Right kidney (tissue), 9 donors: ENCODE results near the gene HOXC10.

Source experiments
- DNase-seq: peaks from one replicate; pipeline ENCODE4 v3.0.0-alpha.2; 2016
- long read RNA-seq, 8 donors: transcript quantifications; one replicate each; lab custom pipeline, GENCODE V29; 2026

Gene HOXC10
- long read RNA-seq, donor 1, transcript HOXC10-201 (2 exons, 1,936 nt) = major isoform, 17 of 34 reads
- long read RNA-seq, donor 1, transcript HOXC10-202 (2 exons, 887 nt) = minor isoform, 5 of 34 reads
- long read RNA-seq, donor 1, partial matches to known transcripts = 9 of 34 reads
- long read RNA-seq, donor 1, other reads (novel, unspliced or antisense) = 0 of 34 reads
- long read RNA-seq, donor 2, transcript HOXC10-201 (2 exons, 1,936 nt) = major isoform, 13 of 25 reads
- long read RNA-seq, donor 2, partial matches to known transcripts = 11 of 25 reads
- long read RNA-seq, donor 2, other reads (novel, unspliced or antisense) = 0 of 25 reads
- long read RNA-seq, donor 3, transcript HOXC10-201 (2 exons, 1,936 nt) = major isoform, 8 of 13 reads
- long read RNA-seq, donor 3, partial matches to known transcripts = 0 of 13 reads
- long read RNA-seq, donor 3, other reads (novel, unspliced or antisense) = 0 of 13 reads
- long read RNA-seq, donor 4, transcript HOXC10-201 (2 exons, 1,936 nt) = major isoform, 21 of 27 reads
- long read RNA-seq, donor 4, transcript HOXC10-203 (2 exons, 799 nt) = minor isoform, 5 of 27 reads
- long read RNA-seq, donor 4, partial matches to known transcripts = 0 of 27 reads
- long read RNA-seq, donor 4, other reads (novel, unspliced or antisense) = 0 of 27 reads
- long read RNA-seq, donor 5, transcript HOXC10-201 (2 exons, 1,936 nt) = major isoform, 21 of 22 reads
- long read RNA-seq, donor 5, partial matches to known transcripts = 0 of 22 reads
- long read RNA-seq, donor 5, other reads (novel, unspliced or antisense) = 0 of 22 reads
- long read RNA-seq, donor 6, transcript HOXC10-201 (2 exons, 1,936 nt) = major isoform, 12 of 17 reads
- long read RNA-seq, donor 6, partial matches to known transcripts = 0 of 17 reads
- long read RNA-seq, donor 6, other reads (novel, unspliced or antisense) = 0 of 17 reads
- long read RNA-seq, donor 7, transcript HOXC10-203 (2 exons, 799 nt) = minor isoform, 6 of 45 reads
- long read RNA-seq, donor 7, transcript HOXC10-201 (2 exons, 1,936 nt) = major isoform, 33 of 45 reads
- long read RNA-seq, donor 7, partial matches to known transcripts = 0 of 45 reads
- long read RNA-seq, donor 7, other reads (novel, unspliced or antisense) = 0 of 45 reads
- long read RNA-seq, donor 8, transcript HOXC10-203 (2 exons, 799 nt) = minor isoform, 6 of 43 reads
- long read RNA-seq, donor 8, transcript HOXC10-201 (2 exons, 1,936 nt) = major isoform, 32 of 43 reads
- long read RNA-seq, donor 8, partial matches to known transcripts = 0 of 43 reads
- long read RNA-seq, donor 8, other reads (novel, unspliced or antisense) = 0 of 43 reads

- DNase-seq = peak; percentile 87
Observed at GRCh38 chr12:53984901-53985691, at the start of gene HOXC10. Gene HOXC10, plus strand, starts transcription at chr12:53985146. Its CDS starts 114 bp downstream, at chr12:53985260.

- DNase-seq = peak; percentile 85
Observed at GRCh38 chr12:53935383-53936341, 49.3 kb upstream of the HOXC10 start.

DNA sequence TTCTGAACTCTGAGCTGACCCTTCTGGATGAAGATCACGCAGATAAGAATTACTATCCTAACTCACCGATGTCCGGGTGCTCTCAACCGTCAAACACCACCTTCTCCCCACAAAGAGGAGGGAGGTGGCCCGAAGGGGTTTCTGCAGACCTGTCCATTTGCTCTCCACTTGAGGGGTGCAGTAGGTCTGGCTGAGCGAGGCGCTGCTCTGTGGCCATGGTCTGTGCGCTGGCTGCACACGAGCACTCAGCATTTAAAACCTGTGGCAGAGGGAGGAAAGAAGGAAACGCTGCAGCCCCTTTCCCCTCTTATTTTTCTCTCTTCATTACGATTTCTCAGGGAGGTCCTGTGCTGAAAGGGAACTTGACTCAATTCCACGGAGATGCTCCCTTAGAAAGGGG, 47.8 kb upstream of the HOXC10 start:
- DNase-seq = peak; percentile 51

GRCh38 chr12:53937596-53938325, 47.2 kb upstream of the HOXC10 start:
- DNase-seq = no peak

DNA sequence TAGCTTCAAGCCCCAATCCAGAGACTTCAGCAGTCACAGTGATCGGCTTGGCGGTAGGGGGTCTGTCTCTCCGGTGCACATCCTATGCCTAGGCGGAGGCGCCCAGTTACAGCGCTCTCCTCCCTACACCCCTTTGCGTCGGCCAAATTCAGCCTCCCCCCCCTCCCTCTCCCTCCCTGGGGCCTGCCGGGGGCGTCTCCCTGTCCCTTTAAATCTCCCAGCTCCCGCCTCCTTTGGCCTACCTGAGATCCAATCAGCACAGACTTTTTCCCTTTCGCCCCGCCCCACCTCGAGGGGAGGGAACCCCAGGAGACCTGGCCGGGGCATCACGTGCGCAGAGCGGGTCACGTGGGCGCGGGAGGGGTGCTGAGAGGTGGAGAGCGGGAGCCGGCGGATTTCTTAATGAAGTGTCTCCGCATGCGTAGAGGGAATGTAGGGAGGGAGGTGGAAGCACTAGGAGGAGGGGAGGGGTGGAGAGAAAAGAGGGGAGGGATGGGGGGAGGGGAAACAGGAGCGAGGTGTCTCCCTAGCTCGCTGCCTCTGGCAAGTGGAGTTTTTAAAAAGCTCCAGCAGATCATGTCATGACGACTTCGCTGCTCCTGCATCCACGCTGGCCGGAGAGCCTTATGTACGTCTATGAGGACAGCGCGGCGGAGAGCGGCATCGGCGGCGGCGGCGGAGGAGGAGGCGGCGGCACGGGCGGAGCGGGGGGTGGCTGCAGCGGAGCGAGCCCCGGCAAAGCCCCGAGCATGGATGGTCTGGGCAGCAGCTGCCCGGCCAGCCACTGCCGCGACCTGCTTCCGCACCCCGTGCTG, 46.4 kb upstream of the HOXC10 start, which contains the start of gene HOXC13:
TSS of gene HOXC13 (plus strand) at position 506 of the 815 bp plus-strand sequence. CDS start at position 582, 76 bp downstream.
- DNase-seq = peak; percentile 75

DNA sequence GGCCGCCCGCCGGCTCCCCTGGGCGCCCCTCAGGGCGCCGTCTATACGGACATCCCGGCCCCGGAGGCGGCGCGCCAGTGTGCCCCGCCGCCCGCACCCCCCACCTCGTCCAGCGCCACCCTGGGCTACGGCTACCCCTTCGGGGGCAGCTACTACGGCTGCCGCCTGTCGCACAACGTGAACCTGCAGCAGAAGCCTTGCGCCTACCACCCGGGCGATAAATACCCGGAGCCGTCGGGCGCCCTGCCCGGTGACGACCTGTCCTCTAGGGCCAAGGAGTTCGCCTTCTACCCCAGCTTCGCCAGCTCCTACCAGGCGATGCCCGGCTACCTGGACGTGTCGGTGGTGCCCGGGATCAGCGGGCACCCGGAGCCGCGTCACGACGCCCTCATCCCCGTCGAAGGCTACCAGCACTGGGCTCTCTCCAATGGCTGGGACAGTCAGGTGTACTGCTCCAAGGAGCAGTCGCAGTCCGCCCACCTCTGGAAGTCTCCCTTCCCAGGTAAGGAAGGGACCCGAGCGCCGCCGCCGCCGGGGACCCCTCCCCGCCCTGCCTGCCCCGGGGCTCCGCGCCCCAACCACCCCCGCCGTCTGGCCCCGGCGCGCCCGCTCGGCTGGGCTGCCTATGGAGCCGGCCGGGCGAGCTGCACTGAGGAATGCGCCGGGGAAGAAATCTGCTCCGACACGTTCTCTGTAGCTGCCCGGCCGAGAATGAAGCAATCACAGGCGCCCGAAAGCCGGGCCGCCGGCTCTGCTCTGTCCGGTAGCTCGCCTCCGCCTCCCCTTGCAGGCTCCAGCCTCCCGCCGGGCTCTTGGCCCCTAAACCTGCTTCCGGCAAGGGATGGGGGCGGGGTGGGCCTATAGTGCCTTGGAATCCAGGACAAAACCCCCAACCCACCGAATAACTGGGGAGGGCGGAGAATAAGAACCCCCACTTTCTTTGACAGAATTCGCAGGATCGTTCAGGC, 45.5 kb upstream of the HOXC10 start:
- DNase-seq = peak; percentile 60

DNA sequence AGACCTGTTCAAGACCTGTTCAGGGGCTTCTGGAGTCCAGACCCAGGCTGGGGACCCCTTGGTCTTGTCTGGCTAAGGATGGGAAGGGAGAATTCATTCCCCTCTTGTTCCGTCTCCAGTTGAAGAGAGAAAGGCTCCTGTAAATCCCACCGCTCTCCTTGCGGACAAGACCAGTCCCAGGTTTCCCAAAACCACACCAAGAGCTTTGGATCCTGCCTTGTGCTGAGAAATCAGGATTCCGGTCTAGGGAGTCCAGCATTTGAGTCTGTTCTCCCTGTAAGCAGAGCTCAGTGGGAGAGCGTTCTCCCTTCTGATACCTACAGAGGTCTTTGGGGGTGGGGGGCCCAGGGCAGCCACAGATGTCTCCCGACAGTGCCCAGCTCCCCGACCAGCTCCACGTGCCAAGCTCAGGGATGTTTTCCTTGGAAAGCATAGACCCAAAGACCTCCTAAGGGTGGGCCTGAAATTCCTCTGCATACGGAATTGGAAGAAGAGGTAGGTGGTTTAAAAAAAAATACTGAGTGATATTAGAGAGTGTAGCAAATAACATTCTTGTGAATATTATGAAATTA, 44.4 kb upstream of the HOXC10 start:
- peak; percentile 44 for DNase-seq

DNA sequence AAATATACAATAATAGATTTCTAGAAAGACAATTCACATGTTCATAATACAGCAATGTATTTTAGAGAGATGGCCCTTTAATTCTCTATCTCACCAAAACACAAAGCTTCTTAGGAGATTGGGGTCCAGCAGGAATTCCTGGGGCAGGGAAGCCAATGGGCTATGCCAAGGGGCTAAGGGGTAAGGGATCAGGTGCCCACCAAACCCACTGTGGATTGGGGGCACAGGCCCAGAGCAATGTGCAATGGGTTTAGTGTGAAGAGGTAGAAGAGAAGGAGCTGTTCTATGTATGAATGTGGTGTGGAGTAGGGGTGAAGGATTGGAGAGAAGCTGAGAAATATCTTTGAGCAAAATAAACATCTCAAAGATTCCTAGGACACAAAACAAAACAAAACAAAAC, 43.8 kb upstream of the HOXC10 start:
- DNase-seq = peak; percentile 16

DNA sequence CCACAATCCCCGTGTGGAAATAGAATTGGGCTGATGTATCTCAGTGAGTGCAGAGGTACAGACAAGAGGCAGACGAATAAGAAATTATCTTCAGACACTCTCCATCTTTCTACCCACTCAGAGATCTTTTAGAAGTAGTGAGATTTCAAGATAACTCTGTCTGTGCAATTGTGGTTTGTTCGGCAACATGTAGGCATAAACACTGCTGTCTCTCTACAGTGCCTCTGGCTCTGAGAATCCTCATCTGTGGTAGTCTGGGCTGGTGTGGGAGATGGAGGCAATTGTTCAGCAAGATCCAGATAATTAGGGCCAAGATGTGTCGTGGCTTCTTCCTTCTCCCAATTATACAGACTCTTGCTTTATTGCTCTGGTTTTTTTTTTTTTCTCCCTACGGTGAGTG, 43.2 kb upstream of the HOXC10 start:
- peak; percentile 31 for DNase-seq

DNA sequence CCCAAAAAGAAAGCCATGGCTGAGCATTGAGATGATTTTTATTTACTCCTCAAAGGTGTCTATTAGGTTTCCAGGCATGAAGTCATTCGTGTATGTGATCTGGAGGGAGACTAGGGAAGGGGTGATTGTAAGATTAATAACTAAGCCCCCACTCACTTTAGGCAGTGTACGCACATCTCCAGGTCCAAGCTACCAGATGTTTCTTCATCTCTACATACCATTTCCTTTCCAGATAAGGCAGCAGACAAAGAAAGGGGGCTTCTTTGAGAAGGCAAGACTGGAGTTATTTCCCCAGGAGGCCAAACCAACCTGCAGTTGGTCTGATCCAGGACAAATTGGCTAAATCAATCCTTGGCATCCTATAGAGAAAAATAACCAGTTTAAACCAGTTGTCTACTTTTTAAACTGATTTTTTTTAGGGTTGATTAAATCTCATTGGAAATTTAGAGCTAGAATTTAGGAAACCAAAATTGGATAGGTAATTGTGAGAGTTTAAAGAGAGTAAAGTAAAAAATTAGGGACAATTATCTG, 42.4 kb upstream of the HOXC10 start:
- peak; percentile 33 for DNase-seq

- no peak for DNase-seq
Observed at GRCh38 chr12:53944209-53944608, 40.7 kb upstream of the HOXC10 start.

DNA sequence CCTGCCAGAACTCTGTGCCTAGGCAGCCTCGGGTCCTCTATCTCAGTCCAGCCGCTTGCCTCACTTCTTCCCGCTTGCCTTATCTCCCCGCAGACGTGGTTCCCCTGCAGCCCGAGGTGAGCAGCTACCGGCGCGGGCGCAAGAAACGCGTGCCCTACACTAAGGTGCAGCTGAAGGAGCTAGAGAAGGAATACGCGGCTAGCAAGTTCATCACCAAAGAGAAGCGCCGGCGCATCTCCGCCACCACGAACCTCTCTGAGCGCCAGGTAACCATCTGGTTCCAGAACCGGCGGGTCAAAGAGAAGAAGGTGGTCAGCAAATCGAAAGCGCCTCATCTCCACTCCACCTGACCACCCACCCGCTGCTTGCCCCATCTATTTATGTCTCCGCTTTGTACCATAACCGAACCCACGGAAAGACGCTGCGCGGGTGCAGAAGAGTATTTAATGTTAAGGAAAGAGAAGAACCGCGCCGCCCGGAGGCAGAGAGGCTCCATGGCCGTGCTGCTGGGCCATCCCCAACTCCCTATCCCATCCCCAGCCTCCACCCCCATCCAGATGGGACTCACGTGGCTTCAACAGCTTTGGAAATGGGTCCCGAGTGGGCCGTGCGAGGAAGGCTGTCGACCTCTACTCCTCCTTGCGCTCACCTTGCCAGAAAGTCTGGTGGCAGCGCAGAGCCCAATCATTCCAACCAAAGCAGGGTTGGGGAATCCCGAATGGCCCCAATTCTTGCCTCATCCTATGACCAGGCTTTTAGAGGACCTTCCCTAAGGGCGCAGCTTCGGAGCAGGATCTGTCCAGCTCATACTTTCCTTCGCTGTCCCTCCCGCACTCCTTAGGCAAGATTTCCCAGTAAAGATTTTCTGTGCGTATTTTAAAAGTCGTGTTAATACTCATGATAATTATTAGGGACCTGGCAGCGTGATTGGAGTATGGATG, 39.8 kb upstream of the HOXC10 start:
- DNase-seq = no peak

- DNase-seq = no peak
Observed at GRCh38 chr12:53947743-53948142, 37.2 kb upstream of the HOXC10 start.

- DNase-seq = no peak
Observed at GRCh38 chr12:53948650-53949593, 36.0 kb upstream of the HOXC10 start.
